Renal cortical epithelial cell (primary cell): ENCODE measurements around the gene RBFOX1. TPM values are rescaled to one million over a fixed set of nuclear protein-coding genes. Genes with fewer than 3 reads are reported as not detected.

Source experiments
- DNase-seq: peaks from one replicate; pipeline ENCODE4 v3.0.0-alpha.2; 2011; ENCODE audit warnings: low read depth
- total RNA-seq: library from RNA; depleted of rRNA; stranded (reverse); fragments of >200 nt; gene quantifications from 2 replicates; pipeline ENCODE4 v1.2.3, GENCODE V29; 2014

Gene RBFOX1
- total RNA-seq, 1 donor from 2014 or later = not detected

- DNase-seq = no peak
Observed at GRCh38 chr16:7419441-7419840, 86.8 kb downstream of the RBFOX1 start.

GRCh38 chr16:7420079-7420478 lies 87.4 kb downstream of the RBFOX1 start:
- no peak for DNase-seq

- no peak for DNase-seq
Observed at GRCh38 chr16:7420843-7421242, 88.2 kb downstream of the RBFOX1 start.

- DNase-seq = no peak
Observed at GRCh38 chr16:7421578-7421977, 88.9 kb downstream of the RBFOX1 start.

- no peak for DNase-seq
Observed at GRCh38 chr16:7422036-7422888, 89.6 kb downstream of the RBFOX1 start.

- no peak for DNase-seq
Observed at GRCh38 chr16:7423434-7424044, 90.9 kb downstream of the RBFOX1 start.

GRCh38 chr16:7426161-7426560 lies 93.5 kb downstream of the RBFOX1 start:
- no peak for DNase-seq

GRCh38 chr16:7431723-7432122 lies 99.1 kb downstream of the RBFOX1 start:
- DNase-seq = no peak

GRCh38 chr16:7436306-7436705 lies 103.7 kb downstream of the RBFOX1 start:
- DNase-seq = no peak

GRCh38 chr16:7437135-7437804 lies 104.6 kb downstream of the RBFOX1 start:
- DNase-seq = no peak

GRCh38 chr16:7437843-7438242 lies 105.2 kb downstream of the RBFOX1 start:
- no peak for DNase-seq

GRCh38 chr16:7438601-7439000 lies 106.0 kb downstream of the RBFOX1 start:
- no peak for DNase-seq

- DNase-seq = no peak
Observed at GRCh38 chr16:7439518-7439917, 106.9 kb downstream of the RBFOX1 start.

GRCh38 chr16:7440886-7441400 lies 108.3 kb downstream of the RBFOX1 start:
- no peak for DNase-seq

- DNase-seq = no peak
Observed at GRCh38 chr16:7442050-7442449, 109.4 kb downstream of the RBFOX1 start.

GRCh38 chr16:7443142-7443541 lies 110.5 kb downstream of the RBFOX1 start:
- no peak for DNase-seq

- DNase-seq = no peak
Observed at GRCh38 chr16:7443648-7444365, 111.2 kb downstream of the RBFOX1 start.

- DNase-seq = no peak
Observed at GRCh38 chr16:7449306-7449705, 116.7 kb downstream of the RBFOX1 start.

GRCh38 chr16:7449808-7450207 lies 117.2 kb downstream of the RBFOX1 start:
- no peak for DNase-seq

GRCh38 chr16:7450440-7450839 lies 117.8 kb downstream of the RBFOX1 start:
- no peak for DNase-seq

GRCh38 chr16:7452090-7452489 lies 119.4 kb downstream of the RBFOX1 start:
- no peak for DNase-seq

GRCh38 chr16:7456211-7456610 lies 123.6 kb downstream of the RBFOX1 start:
- no peak for DNase-seq
